GM18861 (cell line): ENCODE measurements around the gene PRKCZ.

Experiments
- ATAC-seq: cut with Tn5 transposase; IDR thresholded peaks from one replicate; pipeline ENCODE4 v1.9.1; 2021; ENCODE audit not compliant: unreplicated experiment

PRKCZ gene

DNA sequence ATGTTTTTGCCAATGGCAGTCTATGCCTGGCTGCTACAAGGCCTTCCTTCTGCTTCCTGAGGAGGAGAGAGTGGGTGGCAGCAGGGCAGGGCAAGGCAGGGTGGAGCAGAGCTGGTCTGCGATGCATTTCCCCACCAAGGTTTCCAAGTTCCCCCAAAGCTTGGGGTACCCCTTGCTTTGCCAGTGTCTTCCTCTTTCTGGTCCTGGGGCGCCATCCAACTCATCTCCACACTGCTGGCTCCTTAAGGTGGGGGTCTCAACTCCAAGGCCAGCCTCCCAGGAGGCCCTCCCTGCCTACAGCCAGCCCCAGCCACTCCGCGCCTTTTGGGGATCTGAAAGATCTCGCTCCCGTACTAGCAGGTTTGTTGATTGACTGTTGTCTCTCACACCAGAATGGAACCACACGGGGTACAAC, 174.0 kb downstream of the PRKCZ start:
- ATAC-seq = no peak

- no peak for ATAC-seq
Measured at GRCh38 chr1:2224631-2225428, 174.6 kb downstream of the PRKCZ start.

- no peak for ATAC-seq
Measured at GRCh38 chr1:2226525-2227345, 176.5 kb downstream of the PRKCZ start.

DNA sequence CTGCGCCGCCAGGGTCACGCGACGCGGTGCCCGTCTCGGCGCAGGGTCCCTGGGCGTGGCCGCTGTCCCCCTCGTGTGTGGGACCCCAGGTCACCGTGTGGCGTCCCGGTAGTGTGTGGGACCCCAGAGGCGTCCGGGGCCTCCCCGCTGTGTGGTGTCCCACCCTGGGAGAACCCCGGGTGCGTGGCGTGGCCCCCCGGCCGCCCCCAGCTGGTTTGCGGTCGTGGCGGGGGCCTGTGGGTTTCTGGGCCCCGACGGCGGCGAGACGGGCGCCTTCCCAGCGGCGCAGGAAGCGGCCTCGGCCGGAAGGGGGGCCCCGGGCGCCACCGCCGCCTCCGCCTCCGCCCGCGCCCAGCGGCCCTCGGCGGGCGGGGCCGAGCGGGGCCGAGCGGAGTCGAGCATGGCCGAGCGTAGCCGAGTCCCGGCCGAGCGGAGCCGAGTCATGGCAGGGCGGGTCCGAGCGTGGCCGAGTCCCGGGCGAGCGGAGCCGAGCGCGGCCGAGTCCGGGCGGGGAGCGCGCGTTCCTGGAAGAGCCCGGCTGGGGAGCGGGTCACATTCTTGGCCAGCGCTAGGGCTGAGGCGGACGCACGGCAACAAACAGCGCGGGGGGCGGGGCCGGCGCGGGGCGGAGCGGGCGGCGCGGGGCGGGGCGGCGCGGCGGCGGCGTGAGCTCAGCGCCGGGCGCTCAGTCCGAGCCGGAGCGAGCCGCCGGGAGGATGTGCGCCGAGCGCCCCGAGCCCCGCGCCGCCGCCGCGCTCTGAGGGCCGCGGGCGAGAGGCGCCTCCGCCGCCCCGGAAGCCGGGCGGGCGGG, 177.3 kb downstream of the PRKCZ start:
- peak; percentile 74 for ATAC-seq

DNA sequence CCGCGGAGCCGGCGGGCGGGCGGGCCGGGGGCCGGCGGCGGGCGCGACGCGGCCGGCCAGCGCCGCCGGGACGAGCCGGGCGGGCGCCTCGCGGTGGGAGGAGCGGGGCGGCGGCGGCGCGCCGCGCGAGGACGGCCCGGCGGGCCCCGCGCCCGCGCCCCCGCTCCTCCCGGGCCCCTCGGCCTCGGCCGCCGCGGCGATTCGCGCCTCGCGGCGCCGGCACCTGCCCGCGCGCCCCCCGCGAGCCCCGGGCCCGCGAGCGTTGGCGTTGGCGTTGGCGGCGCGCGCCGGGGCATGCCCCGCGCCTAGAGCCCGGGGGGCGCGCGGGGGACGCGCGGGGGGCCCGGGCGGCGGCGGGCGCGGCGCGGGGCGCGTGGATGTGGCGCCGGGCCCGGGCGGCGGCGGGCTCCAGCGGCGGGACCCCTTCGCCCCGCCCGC, 178.0 kb downstream of the PRKCZ start, which contains the start of gene SKI:
Gene SKI (plus strand): TSS at position 163 of the 438 bp plus-strand sequence. CDS start 448 bp downstream, outside the sequence.
- no peak for ATAC-seq

DNA sequence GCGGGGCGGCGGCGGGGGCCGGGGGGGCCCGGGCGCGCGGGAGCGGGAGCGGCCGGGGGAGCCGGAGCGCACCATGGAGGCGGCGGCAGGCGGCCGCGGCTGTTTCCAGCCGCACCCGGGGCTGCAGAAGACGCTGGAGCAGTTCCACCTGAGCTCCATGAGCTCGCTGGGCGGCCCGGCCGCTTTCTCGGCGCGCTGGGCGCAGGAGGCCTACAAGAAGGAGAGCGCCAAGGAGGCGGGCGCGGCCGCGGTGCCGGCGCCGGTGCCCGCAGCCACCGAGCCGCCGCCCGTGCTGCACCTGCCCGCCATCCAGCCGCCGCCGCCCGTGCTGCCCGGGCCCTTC, 178.5 kb downstream of the PRKCZ start:
- no peak for ATAC-seq

GRCh38 chr1:2229037-2229864, 179.0 kb downstream of the PRKCZ start:
- no peak for ATAC-seq

GRCh38 chr1:2229911-2230731, 179.9 kb downstream of the PRKCZ start:
- ATAC-seq = no peak

GRCh38 chr1:2230781-2231531, 180.7 kb downstream of the PRKCZ start:
- no peak for ATAC-seq

DNA sequence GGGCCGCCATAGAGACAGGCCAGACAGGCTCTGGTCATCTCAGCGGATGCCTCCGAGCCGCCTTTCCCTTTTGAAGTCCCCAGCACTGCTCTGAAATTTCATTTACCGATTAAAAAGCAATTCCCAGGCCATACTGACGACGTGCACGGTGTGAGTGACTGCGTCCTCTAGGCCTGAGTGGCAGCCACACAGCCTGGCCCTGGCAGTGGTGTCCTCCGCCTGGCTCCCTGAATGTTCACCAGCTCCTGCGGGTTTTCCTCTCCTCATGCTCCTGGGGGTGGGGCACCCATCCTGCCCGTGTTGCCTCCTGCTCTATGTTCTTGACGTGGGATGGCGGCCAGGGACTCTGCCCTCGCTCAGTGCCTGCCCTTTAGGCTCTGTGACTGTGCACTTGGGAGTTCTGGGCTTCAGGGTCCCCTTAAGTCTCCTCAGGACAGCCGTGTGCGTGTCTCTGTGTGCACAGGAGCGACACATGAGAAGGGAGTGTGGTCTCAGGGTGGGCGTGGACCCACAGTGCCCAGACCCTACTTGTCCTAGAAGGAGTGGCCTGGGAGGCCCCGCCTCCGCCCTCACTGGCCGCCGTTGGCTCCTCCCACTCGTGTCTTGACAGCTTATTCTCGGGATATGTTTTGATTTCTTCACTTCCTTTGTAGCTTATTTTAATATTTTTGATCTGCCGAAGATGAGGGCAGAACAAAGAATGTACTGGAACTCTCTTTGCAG, 181.5 kb downstream of the PRKCZ start:
- no peak for ATAC-seq

DNA sequence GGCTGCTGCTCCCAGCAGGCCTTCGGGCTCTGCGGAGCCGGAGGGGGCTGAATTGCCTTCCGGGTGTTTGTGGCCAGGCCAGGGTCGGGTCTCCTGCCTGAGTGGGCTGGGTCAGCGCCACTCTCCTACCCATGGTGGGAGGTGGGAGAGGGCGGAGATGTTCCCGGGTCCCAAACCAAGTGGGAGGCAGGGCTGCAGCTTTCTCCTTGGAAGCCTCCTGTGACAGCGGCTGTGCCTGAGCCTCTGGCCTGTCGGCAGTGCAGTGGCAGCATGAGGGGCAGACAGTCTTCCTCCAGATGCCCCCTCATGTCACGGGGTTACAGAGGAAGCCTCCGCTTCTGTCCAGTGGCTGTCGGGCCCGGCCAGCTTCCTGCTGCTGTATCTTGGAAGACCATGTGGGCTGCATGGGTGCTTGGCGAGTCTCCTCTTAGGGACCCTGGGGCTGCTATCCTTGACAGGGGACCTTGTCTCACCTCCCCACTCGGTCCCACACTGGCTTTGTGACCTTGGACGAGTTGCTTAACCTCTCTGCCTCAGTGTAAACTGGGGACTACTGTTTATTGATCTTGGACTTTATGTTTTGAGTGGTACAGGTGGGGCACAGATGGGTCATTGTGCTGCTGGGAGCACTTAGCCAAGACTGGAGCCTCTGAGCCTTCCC, 182.2 kb downstream of the PRKCZ start:
- ATAC-seq = no peak

GRCh38 chr1:2232916-2233438, 182.8 kb downstream of the PRKCZ start:
- no peak for ATAC-seq

DNA sequence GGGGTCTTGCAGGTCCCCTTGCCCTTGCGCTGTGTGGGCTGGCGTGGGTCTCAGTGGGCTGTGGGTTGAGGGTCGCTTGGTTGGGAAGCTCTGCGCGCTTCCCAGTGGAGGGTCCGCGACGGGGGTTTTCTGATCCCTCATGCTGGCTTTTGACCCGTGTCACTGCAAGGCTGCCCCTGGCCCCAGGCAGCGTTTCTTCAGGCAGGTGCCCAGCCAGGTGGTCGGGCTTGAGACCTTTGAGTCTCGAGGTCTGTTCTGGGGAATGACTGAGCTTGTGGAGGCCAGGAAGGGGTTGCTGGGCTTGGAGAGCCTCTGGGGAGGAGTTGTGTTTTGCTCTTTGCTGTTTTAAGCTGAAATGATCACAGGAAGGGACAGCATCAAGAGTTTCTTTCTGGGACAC, 183.3 kb downstream of the PRKCZ start:
- no peak for ATAC-seq

GRCh38 chr1:2233997-2234761, 184.0 kb downstream of the PRKCZ start:
- ATAC-seq = no peak

DNA sequence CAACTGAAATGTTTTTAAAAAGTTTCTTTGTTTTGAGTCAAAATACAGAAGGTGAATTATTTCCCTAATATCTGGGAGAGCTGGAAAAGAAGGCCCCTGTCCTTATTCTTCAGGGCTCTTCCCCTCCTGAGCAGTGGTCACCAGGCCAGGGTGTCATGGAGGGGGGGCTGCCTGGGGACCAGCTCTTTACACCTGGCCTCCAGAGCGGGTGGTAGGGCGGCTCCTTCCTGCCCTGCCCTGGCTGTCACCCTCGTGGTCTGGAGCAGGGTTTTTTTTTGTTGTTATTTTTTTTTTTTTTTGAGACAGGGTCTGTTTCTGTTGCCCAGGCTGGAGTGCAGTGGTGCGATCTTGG, 184.5 kb downstream of the PRKCZ start:
- no peak for ATAC-seq
